22Rv1 (cell line): ENCODE data around the gene SPN.

Source experiments
- CTCF ChIP-seq: fragments of 450-650 bp; IDR thresholded peaks from 2 replicates; pipeline ENCODE4 v1.5.1; 2017; ENCODE audit warnings: mild to moderate bottlenecking
- ZFX ChIP-seq: fragments of 450-650 bp; IDR thresholded peaks from 2 replicates; pipeline ENCODE4 v1.6.1; 2017; ENCODE audit warnings: antibody characterized with exemption, borderline replicate concordance

DNA sequence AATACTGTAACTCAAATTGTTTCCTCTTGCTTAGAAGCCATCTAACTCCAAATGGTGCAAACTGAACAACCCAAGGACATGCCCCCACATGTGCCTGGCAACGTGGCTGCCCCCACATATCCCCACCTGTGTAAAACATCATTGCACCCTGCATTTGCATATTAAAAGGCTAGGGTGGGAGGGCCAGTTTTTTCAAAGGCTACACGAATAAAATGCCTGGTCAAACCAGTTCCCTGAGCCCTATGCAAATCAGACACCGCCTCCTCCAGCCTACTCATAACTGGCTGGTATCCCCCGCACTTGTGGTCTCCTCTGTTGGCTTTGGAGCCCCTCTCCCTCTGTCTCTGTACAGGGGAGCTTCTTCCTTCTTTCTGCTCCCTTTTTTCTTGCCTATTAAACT is 56.0 kb downstream of the SPN start:
- no peak for TF ChIP-seq CTCF
- TF ChIP-seq ZFX = no peak
